Measurements from ENCODE around the gene ERCC1. TPM values are rescaled to one million over a fixed set of nuclear protein-coding genes. Genes with fewer than 3 reads are reported as not detected.
A peak's percentile ranks its signal among the peaks of the same experiment; 100 is the strongest.

Gene ERCC1
- total RNA-seq, 1 experiment from 2014 or later: 132 TPM

DNA sequence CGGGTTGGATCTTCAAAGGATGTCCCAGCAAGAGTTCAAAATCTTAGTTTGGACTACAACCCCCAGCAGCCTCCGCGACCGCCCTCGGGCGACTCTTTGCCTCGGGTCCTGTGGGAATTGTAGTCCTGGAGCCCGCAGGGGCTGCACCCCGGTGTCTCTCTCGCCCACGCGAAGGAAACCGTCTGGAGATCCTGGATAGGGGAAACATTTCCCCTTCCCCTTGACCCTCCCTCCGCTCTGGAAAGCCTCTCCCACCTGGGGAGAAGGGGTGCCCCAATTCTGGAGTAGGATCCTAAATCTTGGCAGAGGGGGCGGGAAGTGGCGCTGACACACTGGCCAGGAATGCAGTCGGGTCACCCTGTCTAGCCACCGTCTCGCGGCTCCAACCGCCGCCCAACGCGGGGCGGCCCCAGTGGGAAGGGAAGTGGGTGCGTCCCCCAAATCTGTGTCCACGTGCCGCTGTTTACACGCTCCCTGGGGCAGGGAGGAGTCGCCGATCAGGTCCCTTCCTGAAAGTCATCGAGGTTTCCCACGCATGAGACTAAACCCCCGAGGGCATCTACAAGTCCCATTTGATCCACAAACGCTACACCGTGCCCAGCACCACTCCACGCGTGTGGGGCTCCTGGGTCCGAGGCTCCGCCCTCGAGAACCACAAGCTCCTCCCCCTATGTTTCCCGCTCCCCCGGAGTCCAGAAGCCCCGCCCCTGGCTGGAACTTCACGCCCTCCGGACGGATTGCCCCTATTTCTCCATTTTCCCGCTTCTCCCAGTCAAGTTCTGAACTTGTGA, 18.1 kb downstream of the ERCC1 start:
- peak; percentile 88 for DNase-seq (ENCODE audit: low read depth)

DNA sequence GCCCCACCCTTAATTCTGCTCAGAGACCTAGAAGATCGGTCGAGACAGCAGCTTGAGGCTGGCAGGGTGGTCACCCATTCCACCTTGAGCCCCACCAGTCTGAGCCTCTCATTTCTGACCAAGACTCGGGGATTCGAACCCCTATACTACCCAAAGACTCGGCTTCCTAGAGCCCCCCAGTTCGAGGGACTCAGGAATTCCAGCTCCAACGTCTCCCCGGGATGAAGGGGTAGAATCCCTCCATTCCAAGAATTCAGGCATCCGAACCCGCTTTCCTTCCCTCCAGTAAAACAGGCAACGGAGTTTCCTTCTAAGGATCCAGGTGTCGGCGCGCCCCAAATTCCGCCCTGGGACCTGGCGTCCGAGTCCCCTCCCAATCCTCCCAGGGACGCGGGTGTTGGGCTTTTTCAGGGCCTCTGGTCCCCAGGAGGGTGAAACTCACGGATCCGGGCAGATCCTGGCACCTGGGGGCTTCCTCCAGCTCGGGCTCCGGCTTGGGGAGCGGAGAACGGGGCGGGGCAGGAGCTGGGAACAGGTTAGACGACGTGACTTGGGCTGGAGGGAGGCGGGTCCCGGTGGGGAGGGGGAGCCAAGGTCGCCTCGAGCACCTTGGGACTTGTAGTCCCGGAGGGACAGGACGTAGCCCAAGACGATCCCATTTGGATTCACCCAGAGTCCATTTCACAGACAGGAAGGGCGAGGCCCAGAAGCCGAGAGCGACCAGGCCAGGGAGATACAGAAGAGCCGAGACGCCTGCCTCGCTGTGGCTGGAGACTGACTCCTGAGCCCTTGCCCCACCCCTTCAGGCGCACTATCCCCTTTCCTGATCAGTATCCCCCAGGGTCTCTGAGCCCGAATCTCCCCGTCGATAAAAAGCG, 18.9 kb downstream of the ERCC1 start, which contains the start of gene PPP1R13L:
TSS of gene PPP1R13L (minus strand) at position 513 of the 878 bp plus-strand sequence. CDS start 6,751 bp downstream, outside the sequence.
- DNase-seq (ENCODE audit: low read depth): no peak

DNA sequence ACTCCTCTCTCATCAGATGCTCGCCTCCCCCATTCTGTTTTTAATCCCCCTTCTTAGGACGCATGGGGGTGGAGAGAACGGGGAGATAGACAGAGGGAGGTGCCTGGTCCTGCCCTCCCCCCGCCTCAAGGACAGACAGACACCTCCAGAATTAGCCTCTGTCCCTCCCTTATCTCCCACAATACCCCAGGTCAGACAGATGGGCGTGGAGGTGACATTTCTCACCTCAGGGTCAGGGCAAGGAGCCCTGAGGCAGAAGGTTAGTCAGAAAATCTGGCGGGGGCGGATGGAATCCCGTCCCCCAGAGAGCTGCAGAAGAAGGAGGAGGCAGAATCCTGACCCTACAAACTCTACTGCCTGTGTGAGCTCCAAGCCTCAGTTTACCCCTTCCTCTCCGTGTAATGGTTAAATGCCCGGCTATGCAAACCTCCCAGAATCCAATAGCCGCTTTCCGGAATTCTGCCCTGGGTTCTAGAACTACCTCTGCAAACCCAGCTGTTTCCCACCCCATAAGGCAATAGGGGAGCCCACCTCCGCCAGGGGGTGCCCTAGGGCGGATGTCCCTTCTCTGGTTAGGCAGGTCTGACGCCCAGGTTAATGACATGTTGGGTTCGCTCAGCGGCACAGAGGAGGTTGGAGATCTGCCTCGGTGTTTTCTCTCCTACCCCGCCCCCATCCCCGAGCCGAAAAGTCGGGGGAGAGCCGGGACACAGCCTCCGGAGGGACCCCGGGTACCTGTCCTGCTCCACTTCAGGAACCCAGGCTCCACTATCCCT, 19.7 kb downstream of the ERCC1 start:
- no peak for DNase-seq (ENCODE audit: low read depth)

DNA sequence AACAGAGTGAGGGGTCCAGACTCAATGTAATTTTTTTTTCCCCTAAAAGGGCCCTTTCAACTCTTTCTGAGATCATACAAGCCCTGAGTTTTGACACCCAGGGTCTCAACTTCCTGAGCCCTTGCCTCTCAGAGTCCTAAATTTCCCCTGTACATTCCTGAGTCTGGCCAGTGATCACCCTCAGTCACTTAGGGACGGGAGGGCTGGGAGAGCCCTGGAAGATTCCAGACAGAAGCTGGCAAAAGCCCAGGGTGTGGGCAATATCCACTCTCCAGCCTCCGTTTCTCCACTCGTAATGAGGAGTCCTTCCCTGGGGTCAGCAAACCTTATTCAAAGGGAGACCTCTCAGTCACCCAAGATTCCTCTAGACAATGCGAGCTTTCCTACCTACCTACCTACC, 20.4 kb downstream of the ERCC1 start:
- no peak for DNase-seq (ENCODE audit: low read depth)

DNA sequence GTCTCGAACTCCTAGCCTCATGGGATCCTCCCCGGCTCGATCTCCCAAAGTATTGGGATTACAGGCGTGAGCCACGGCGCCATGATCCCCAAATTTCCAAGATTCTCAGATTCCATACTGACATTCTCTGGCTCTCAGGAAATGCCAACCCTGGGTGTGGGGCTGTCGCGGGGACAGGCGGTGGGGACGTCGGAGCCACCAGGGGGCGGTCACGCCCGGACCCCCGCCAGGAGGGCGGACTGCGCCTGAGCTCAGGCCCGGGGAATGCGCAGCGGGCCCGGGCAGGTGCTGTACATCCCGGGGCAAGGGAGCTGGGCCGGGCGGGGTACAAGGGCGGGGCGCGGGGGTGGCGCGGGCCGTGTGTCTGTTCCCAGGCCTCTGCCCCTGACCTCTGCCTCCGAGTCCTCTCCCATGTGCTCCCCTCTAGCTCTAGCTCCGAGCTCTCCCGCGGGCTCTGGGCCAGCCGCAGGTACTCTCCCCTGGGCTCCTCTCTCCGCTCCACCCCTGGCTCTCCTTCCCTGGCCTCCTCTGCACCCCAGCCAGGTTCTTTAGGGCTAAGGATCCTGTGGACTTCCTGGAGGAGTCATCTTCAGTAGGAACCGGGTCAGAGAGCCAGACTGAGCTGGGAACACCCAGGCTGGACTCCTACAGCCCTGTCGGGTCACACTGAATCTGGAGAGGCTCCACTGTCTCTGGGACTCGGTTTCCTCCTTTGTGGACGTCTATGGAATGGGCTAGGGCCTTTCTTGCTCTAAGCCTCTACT, 21.2 kb downstream of the ERCC1 start:
- peak; percentile 36 for DNase-seq (ENCODE audit: low read depth)

DNA sequence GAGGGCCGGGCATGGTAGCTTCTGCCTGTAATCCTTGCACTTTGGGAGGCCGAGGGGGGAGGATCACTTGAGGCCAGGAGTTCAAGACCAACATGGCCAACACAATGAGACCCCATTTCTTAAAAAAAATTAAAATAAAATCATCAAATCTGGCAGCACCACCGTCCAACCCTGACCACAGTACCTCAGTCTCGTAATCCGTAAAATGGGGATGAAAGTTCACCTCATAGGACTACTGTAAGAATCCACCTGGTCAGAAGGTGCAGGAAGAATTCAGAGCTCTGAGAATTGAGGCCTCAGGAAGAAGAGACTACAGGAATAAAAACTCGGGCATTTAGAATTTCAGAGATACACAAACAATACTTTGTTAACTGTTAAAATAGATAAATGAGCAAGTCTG, 21.9 kb downstream of the ERCC1 start:
- no peak for DNase-seq (ENCODE audit: low read depth)

DNA sequence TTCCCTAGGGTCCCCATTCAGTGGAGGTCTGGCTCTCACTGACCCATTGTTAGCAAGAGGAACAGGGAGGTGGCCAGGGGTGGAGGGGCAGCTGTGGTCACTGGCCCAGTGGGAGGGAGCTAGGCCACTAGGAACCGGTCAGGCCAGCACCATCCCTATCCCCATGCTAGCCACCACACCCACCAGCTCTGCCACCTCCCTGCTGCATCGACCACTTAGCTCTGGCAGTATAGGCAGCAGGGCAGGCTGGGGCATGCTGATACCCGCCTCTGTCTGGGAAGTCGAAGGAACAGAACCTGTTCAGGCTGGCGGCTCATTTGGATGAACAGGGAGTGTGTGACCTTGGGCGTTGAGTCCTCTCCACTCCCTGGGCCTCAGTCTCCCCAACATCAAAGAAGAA, 23.5 kb downstream of the ERCC1 start:
- DNase-seq (ENCODE audit: low read depth): no peak

DNA sequence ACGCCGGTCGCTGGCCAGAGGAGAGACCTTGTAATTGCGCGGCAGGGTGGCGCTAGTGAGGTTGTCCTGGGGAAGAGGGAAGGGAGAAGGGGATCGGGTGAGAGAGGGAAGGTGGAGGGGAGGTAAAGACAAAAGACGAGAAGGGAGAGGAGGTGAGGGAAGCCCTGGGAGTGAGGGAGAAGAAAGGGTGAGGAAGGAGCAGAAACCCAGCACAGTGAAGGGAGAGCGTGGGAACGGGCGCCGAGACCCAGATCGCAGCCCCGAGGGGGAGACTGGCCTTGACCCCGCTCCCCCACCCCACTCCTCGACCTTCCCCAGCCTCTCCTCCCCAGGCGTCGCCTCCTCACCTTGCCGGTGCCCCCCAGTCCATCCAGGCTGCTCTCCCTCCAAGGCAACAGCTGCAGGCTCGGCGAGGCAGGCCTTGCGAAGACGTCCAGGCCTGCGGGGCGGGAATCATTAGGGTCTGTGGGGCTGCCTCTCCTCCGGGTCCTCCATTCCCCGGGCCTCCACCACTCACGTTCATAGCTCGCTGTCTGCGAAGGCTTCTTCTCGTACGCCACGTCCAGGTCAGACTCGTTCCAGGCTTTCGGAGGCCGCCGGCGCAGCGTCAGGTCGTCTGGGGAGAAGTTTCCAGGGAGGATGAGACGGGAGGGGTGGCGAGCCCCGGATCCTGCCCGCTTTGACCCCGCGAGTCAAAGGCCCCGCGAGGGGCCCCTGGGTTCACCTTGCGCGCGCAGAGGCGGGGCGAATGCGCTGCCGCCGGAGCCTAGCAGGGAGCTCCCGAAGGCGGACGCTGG, 27.7 kb downstream of the ERCC1 start:
- no peak for DNase-seq (ENCODE audit: low read depth)

DNA sequence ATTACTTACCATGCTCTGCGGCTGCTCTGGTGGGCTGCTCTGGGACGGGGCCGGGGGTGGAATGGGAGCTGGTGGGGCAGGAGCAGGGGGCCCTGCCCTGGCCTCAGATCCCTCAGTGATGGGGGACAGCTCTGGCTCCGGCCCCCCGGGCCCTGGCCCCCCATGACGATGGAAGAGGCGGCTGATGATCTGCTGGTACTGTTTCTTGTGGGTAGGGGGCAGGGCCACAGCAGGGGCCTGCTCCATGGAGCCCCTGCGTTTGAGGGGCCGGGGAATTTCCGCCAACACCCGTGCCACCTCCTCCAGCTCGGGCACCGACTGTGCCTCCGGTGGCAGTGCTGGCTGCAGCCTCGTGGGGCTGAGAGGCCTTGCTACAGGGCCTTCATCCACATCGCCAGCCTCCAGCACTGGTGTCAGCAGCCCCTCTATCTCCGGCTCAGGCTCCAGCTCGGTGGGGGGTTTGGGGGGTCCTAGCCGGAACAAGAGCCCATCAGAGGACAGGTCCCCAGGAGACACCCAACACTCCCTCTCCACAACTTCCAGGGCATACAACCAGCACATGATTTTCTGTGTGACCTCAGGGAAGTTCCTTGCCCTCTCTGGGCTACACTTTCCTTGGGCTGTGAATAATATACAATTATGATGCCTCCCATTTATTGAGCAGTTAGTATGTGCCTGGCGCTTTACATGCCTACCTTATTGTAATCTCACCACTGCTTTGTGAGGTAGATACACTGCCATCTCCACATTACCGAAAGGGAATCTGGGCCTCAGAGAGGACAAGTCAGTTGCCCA, 31.6 kb downstream of the ERCC1 start:
- DNase-seq (ENCODE audit: low read depth): no peak

DNA sequence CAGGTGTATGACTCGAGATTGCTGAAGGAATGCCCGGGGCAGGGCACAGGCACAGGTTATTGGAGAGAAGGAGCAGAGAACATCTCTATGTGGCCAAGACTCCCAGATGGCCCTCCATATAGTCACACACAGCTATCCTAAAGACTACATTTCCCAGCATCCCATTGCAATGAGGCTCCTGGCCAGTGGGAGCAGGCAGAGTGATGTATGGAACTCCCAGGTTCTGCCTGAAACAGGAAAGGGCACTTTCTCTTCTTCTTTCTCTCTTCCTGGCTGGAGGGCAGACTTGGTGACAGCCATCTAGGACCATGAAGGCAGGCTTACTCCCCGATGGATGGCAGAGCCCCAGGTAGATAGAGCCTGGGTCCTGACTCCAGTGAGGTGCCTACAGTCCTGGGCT, 32.4 kb downstream of the ERCC1 start:
- no peak for DNase-seq (ENCODE audit: low read depth)

DNA sequence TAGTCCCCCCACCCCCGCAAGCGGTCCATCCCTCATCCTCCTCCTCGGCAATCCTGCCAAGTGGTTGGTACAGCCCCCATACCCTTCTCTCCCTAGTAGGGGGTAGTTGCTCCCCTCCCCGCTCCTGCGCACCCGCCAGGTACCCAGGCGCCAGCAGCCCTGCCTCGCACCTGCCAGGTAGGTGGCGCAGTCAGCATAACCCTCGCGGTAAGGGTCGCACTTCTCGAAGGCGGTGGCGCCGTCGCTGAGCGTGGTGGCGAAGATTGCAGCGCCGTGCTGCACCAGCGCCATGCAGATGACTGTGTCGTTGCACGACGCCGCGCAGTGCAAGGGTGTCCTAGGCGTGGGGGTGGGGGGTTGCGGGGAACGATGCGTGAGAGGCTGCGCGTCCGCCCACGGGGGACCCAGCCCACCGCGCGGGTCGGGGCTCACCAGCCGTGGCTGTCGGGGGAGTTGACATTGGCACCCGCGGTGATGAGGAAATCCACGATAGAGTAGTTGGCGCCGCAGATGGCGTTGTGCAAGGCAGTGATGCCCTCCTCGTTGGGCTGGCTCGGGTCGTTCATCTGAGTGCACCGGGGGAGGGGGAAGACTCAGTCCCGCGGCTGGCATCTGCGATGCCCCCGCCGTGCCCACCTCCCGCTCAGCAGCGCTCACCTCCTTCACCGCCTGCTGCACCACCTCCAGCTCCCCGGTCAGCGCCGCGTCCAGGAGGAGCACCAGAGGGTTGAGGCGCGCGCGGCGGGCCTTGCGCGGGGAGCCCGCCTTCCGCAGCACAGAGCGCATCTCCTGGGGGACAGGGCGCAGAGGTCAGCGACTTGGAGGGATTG, 38.1 kb downstream of the ERCC1 start:
- DNase-seq (ENCODE audit: low read depth): no peak

DNA sequence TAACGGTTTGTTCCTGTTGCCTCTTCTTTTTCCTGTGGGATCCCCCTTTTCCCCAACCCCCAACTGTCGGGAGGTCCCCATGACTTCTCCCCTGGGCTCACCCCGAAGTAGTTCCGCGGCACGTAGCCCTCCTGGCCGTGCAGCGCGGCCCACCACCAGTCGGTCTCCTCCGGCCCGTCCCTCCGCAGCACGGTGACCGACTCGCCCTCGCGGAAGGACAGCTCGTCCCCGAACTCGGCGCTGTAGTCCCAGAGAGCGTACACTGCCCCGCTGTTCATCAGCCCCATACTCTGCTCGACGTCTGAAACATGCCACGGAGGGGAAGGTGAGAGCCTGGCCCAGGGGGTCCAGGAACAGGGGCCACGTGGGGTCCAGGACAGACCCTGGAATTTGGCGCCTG, 41.3 kb downstream of the ERCC1 start:
- no peak for DNase-seq (ENCODE audit: low read depth)

DNA sequence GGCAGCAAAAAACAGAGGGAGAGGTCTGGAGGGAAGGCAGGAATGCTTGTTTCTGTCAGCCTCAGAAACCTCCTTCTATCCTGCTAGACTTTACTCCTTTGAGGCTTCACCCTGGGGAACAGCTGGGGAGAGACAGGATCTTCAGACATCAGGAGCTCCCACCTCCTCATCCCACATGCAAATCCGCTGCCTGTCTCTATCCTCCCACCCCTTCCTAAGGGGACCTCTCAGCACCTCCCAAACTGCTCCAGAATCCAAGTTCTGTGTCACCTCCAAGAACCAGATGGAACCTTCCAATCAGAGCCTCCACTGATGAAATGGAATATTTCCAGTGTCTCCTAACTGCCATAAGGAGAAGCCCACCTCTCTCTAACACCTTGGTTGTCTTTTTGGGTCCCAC, 43.6 kb downstream of the ERCC1 start:
- DNase-seq (ENCODE audit: low read depth): no peak

DNA sequence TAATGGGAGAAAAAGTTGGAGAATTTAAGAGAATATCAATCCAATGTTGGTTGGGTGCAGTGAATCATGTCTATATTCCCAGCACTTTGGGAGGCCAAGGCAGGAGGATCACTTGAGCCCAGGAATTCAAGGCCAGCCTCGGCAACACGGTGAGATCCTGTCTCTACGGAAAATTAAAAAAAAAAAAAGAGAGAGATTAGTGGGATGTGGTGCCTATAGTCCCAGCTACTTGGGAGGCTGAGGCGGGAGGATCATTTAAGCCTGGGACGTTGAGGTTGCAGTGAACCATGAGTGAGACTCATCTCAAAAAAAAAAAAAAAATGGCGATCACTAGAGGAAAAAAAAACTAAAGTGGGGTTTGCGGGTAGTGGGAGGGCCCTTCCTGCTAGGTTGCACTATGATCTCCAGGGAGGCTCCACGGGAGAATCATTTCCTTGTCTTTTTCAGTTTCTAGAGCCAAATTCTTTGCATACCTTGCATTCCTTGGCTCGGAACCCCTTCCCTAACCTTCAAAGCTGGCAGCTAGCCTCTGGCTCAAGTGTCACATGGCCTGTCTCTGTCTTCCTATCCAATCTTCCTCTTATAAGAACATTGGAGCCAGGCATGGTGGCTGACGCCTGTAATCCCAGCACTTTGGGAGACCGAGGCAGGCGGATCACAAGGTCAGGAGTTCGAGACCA, 47.5 kb downstream of the ERCC1 start:
- DNase-seq (ENCODE audit: low read depth): peak; percentile 94

DNA sequence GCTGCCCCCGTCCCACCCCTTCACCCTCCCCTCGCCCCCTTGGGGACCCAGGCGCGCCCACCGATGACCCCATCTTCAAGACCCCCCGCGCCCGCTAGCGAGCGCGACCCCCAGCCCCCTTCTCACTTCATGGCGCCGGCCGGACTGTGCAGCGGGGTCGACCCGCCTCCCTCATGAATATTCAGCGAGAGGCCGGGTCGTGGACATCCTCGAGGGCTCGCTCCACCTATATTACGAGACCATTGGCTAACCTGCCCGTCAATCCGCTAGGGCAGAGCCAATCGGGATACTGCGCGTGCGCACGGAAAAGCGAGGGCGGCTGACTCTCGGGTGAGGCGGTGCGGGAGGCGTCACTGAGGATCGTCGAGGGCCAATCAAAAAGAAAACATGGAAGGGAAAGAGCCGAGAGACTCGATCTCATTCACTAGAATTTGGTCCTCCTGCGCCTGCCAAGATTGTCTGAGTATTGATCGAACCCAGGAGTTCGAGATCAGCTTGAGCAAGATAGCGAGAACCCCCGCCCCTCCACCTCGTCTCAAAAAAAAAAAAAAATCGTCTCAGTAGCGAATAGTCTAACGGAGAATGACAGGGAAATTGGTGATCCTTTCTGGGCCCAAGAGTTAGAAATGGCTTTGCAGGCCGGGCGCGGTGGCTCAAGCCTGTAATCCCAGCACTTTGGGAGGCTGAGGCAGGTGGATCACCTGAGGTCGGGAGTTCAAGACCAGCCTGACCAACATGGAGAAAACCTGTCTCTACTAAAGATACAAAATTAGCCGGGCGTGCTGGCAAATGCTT, 53.1 kb downstream of the ERCC1 start, which contains the start of gene ERCC2:
TSS of gene ERCC2 (minus strand) at position 164 of the 795 bp plus-strand sequence. CDS start at position 131, 33 bp downstream.
- DNase-seq (ENCODE audit: low read depth): peak; percentile 99

DNA sequence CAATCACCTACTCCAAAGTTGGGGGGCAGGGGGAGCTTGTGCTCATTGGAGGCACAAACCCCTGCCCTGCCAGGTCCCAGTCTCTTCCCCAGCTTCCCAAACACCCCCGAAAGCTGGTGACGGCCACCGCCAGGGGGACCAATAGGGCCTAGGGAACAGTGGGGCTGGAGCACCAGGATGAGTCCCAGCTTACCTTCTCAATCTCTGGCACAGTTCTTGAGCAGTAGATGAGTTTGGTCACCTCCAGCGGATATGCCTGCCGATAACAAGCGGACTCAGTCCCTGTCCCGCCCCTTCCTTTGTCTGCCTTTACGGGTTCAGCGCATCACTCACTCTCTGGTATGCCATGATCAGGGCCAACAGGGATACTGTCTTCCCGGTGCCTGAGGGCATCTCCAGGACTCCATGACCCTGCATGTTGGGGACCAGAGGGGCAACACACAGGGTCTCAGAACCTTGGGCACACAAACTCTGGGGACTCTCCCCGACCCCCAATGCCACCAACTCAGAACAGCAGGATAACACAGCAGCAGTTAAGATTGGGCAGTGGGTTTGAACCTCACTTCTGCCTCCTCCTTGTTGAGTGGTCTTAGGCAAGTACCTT, 54.9 kb downstream of the ERCC1 start:
- DNase-seq (ENCODE audit: low read depth): no peak

DNA sequence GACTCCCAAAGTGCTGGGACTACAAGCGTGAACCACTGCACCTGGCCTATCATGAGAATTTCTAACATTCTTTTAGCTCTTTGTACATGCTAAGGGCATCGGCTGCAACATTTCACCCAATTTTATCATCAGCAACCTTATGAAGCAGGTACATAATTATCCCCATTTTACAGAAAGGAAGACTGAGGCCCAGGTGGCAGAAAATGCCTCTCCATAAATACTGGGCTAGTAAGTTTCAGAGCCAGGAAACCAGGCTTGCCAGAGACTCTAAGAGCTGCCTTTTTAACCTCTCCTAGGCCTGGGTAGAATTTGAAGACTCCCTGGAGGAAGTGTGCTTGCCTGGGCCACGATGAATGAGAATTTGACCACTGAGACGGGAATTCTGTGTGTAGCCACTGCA, 55.6 kb downstream of the ERCC1 start:
- no peak for DNase-seq (ENCODE audit: low read depth)
